GM23338 (cell line): ENCODE results near the gene JUNB. TPM values are rescaled to one million over a fixed set of nuclear protein-coding genes. Genes with fewer than 3 reads are reported as not detected.

ENCODE experiments used
- ATAC-seq: fragments of 200-7000 bp; cut with Tn5 transposase; 3 replicates; pipeline ENCODE4 v1.9.1; 2020
- DNase-seq: peaks from one replicate; pipeline ENCODE4 v3.0.0-alpha.2; 2015; ENCODE audit warnings: low spot score
- H2AFZ ChIP-seq: fragments of 200-600 bp; sonication (generic); 2 replicates; pipeline ENCODE4 v1.8.0; 2016; ENCODE audit warnings: antibody characterized with exemption, mild to moderate bottlenecking, moderate library complexity
- H3F3A ChIP-seq: fragments of 200-600 bp; sonication (generic); replicated peaks from 2 replicates; pipeline ENCODE4 v1.8.0; 2017; ENCODE audit warnings: antibody characterized with exemption, mixed run types, low read depth
- H3K27ac ChIP-seq: fragments of 200-600 bp; sonication (generic); 2 replicates; pipeline ENCODE4 v1.6.1; 2016; ENCODE audit warnings: low read depth
- H3K27me3 ChIP-seq: fragments of 200-600 bp; sonication (generic); 2 replicates; pipeline ENCODE4 v1.8.0; 2016; ENCODE audit warnings: mild to moderate bottlenecking, mixed run types, moderate library complexity; ENCODE audit not compliant: insufficient read depth
- H3K36me3 ChIP-seq: fragments of 200-600 bp; sonication (generic); 2 replicates; pipeline ENCODE4 v1.8.0; 2016; ENCODE audit warnings: mild to moderate bottlenecking; ENCODE audit not compliant: insufficient read depth
- H3K4me1 ChIP-seq: fragments of 200-600 bp; sonication (generic); 2 replicates; pipeline ENCODE4 v1.8.0; 2016; ENCODE audit warnings: mild to moderate bottlenecking, moderate library complexity; ENCODE audit not compliant: insufficient read depth
- H3K4me2 ChIP-seq: fragments of 200-600 bp; sonication (generic); 2 replicates; pipeline ENCODE4 v1.7.1; 2017; ENCODE audit warnings: mixed run types
- H3K4me3 ChIP-seq: fragments of 200-600 bp; sonication (generic); 2 replicates; pipeline ENCODE4 v1.6.1; 2016; ENCODE audit warnings: mixed run types
- H3K79me2 ChIP-seq: fragments of 200-600 bp; sonication (generic); replicated peaks from 2 replicates; pipeline ENCODE4 v1.8.0; 2017; ENCODE audit warnings: mild to moderate bottlenecking; ENCODE audit not compliant: insufficient read depth
- H3K9me2 ChIP-seq: fragments of 200-600 bp; sonication (generic); 2 replicates; pipeline ENCODE4 v1.8.0; 2017; ENCODE audit not compliant: insufficient read depth
- H4K20me1 ChIP-seq: fragments of 200-600 bp; sonication (generic); replicated peaks from 2 replicates; pipeline ENCODE4 v1.8.0; 2017; ENCODE audit warnings: mild to moderate bottlenecking; ENCODE audit not compliant: insufficient read depth
- H3K27ac Mint-ChIP-seq: 2 replicates; pipeline ENCODE4 v1.8.0; 2020; ENCODE audit warnings: inconsistent platforms, mild to moderate bottlenecking, moderate library complexity, mixed read lengths
- H3K27me3 Mint-ChIP-seq: 3 replicates; pipeline ENCODE4 v1.8.0; 2022; ENCODE audit warnings: low read depth, mild to moderate bottlenecking, moderate library complexity, mixed read lengths, inconsistent platforms; ENCODE audit not compliant: insufficient read depth, poor library complexity
- H3K36me3 Mint-ChIP-seq: 3 replicates; pipeline ENCODE4 v1.8.0; 2021; ENCODE audit warnings: low read depth, mild to moderate bottlenecking, inconsistent platforms, moderate library complexity, mixed read lengths
- H3K4me1 Mint-ChIP-seq: 3 replicates; pipeline ENCODE4 v1.8.0; 2020; ENCODE audit warnings: mild to moderate bottlenecking, inconsistent platforms, mixed read lengths
- H3K4me3 Mint-ChIP-seq: 3 replicates; pipeline ENCODE4 v1.8.0; 2021; ENCODE audit warnings: moderate library complexity, mild to moderate bottlenecking, inconsistent platforms, mixed read lengths
- H3K9me3 Mint-ChIP-seq: 3 replicates; pipeline ENCODE4 v1.8.0; 2020; ENCODE audit warnings: moderate library complexity, mild to moderate bottlenecking, inconsistent platforms, mixed read lengths
- CREB1 ChIP-seq: fragments of 250-450 bp; sonication (Bioruptor Pico); IDR thresholded peaks from 2 replicates; pipeline ENCODE4 v1.5.0; 2020; ENCODE audit warnings: low read depth, mild to moderate bottlenecking, moderate library complexity
- CTCF ChIP-seq, 2 experiments: fragments of 200-600 bp in 1 of 2; sonication (generic) in 1 of 2; conservative IDR thresholded peaks; 2 replicates each; pipeline versions ENCODE4 v1.5.1 to v1.6.1; 2016 to 2017; ENCODE audit warnings: antibody characterized with exemption in 2 of 2, low read depth in 2 of 2, mild to moderate bottlenecking in 2 of 2, moderate library complexity in 1 of 2
- ETS1 ChIP-seq: IDR thresholded peaks from 2 replicates; pipeline ENCODE4 v1.6.1; 2016; ENCODE audit warnings: antibody characterized with exemption
- EZH2 ChIP-seq: fragments of 200-600 bp; sonication (generic); IDR thresholded peaks from one replicate; pipeline ENCODE4 v1.8.0; 2017; ENCODE audit warnings: antibody characterized with exemption, mild to moderate bottlenecking, low read depth; ENCODE audit not compliant: unreplicated experiment
- JUNB ChIP-seq: IDR thresholded peaks from one replicate; pipeline ENCODE4 v1.6.1; 2016; ENCODE audit warnings: antibody characterized with exemption; ENCODE audit not compliant: unreplicated experiment
- NANOG ChIP-seq: IDR thresholded peaks from 2 replicates; pipeline ENCODE4 v1.6.1; 2016; ENCODE audit warnings: antibody characterized with exemption, borderline replicate concordance
- POLR2AphosphoS5 ChIP-seq: IDR thresholded peaks from 2 replicates; pipeline ENCODE4 v1.6.1; 2016; ENCODE audit warnings: antibody characterized with exemption, low read depth
- STAT1 ChIP-seq: IDR thresholded peaks from one replicate; pipeline ENCODE4 v1.6.1; 2016; ENCODE audit warnings: antibody characterized with exemption; ENCODE audit not compliant: unreplicated experiment
- polyA plus RNA-seq: library from polyadenylated mRNA; unstranded; fragments of >200 nt; fragmentation: Nextera tagmentation; extraction: Ambion mirVana; gene quantifications from 2 replicates; pipeline ENCODE4 v1.2.1, GENCODE V29; 2016
- total RNA-seq: library from RNA; depleted of rRNA; stranded (reverse); fragments of >200 nt; shearing (Covaris generic); gene quantifications from 2 replicates; pipeline ENCODE4 v1.2.3, GENCODE V29; 2014
- TF ChIP-seq, protein P1 (sequence below): IDR thresholded peaks from one replicate; pipeline ENCODE4 v1.6.1; 2018; ENCODE audit warnings: antibody characterized with exemption; ENCODE audit not compliant: unreplicated experiment
- TF ChIP-seq, protein P2 (sequence below): fragments of 250-450 bp; sonication (Bioruptor Pico); IDR thresholded peaks from 2 replicates; pipeline ENCODE4 v1.5.0; 2020; ENCODE audit warnings: mild to moderate bottlenecking, moderate library complexity

The JUNB gene
- total and polyA plus RNA-seq, 2 experiments from 2014 or later = 7.7 to 20.2 TPM

DNA sequence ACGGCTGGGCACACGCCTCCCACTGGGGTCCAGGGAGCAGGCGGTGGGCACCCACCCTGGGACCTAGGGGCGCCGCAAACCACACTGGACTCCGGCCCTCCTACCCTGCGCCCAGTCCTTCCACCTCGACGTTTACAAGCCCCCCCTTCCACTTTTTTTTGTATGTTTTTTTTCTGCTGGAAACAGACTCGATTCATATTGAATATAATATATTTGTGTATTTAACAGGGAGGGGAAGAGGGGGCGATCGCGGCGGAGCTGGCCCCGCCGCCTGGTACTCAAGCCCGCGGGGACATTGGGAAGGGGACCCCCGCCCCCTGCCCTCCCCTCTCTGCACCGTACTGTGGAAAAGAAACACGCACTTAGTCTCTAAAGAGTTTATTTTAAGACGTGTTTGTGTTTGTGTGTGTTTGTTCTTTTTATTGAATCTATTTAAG lies 1.6 kb downstream of the JUNB start (continued):
- TF ChIP-seq, protein P1, sequence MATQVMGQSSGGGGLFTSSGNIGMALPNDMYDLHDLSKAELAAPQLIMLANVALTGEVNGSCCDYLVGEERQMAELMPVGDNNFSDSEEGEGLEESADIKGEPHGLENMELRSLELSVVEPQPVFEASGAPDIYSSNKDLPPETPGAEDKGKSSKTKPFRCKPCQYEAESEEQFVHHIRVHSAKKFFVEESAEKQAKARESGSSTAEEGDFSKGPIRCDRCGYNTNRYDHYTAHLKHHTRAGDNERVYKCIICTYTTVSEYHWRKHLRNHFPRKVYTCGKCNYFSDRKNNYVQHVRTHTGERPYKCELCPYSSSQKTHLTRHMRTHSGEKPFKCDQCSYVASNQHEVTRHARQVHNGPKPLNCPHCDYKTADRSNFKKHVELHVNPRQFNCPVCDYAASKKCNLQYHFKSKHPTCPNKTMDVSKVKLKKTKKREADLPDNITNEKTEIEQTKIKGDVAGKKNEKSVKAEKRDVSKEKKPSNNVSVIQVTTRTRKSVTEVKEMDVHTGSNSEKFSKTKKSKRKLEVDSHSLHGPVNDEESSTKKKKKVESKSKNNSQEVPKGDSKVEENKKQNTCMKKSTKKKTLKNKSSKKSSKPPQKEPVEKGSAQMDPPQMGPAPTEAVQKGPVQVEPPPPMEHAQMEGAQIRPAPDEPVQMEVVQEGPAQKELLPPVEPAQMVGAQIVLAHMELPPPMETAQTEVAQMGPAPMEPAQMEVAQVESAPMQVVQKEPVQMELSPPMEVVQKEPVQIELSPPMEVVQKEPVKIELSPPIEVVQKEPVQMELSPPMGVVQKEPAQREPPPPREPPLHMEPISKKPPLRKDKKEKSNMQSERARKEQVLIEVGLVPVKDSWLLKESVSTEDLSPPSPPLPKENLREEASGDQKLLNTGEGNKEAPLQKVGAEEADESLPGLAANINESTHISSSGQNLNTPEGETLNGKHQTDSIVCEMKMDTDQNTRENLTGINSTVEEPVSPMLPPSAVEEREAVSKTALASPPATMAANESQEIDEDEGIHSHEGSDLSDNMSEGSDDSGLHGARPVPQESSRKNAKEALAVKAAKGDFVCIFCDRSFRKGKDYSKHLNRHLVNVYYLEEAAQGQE = no peak
- no peak for TF ChIP-seq CTCF (conservative IDR thresholded peaks at IDR 0.05; ENCODE audit: low read depth in 2 of 2)
- TF ChIP-seq JUNB = no peak
- TF ChIP-seq ETS1 = no peak
- no peak for TF ChIP-seq POLR2AphosphoS5
- no peak for TF ChIP-seq EZH2
- TF ChIP-seq STAT1 = no peak

DNA sequence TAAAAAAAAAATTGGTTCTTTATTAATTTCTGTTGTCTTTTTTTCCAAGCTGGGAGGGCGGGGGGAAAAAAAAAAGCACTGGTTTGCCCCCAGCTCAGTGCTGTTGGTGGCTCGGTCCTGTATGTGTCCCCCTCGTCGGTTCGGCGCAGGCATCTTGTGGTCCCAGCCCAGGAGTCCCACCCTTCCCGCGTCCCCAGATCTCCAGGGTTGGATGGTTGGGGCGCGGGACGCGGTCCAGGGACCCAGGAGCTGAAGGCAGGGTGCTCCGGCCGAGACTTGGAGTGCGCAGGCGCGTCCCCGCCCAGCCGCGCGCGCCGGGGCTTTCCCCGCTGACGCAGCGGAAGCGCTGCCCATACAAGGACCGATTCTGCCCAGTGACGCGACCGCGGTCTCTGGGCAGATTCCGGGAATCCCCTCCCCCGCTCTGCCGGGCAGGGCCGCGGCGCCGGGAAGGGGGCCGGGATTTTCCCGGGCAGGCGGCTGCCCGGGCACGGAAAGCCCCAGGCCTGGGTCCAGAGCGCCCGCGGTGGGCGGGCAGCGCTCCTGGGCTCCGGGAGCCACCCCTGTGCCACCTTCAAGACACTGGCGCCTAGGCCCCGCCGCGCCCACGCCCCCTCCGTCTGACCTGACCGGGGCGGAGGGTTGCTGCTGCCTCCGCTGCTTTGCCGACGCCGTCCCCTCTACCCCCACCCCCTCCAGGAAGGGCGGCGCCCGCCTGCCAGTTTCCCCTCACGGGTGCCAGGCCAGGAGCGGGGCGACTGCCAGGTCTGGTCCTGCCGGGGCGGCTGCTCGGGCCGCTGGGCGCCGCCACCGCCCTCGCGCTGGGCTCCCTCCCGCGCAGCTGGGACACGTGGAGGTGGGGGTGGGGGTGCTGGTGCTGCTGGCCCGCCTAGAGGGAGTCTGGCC lies 2.3 kb downstream of the JUNB start:
- DNase-seq (peak; percentile 94), ATAC-seq (peak; percentile 15)
- Histone ChIP-seq H3K4me3 (peak overlapping the region; percentile 83), H3K27me3 (peaks cover 27% of the 10 kb centered on the region), H3K9me2 (no peaks in the 10 kb centered on the region), H3K36me3 (no peaks in the 10 kb centered on the region), H3K27ac (peak overlapping the region; percentile 90), H4K20me1 (no peaks in the 10 kb centered on the region), H3K4me1 (peaks cover 33% of the 10 kb centered on the region), H3F3A (peaks cover 32% of the 10 kb centered on the region), H3K4me2 (peak overlapping the region; percentile 96), H3K79me2 (no peaks in the 10 kb centered on the region), H2AFZ (peak overlapping the region; percentile 43; the same call in 1 of the 2 replicates)
- Mint-ChIP-seq H3K27me3 (peaks cover 44% of the 10 kb centered on the region), H3K9me3 (peaks cover 3% of the 10 kb centered on the region; the same call in 2 of the 3 replicates), H3K27ac (peak overlapping the region; percentile 87; the same call in 1 of the 2 replicates), H3K36me3 (peaks cover 24% of the 10 kb centered on the region), H3K4me1 (peaks cover 32% of the 10 kb centered on the region), H3K4me3 (peak overlapping the region; percentile 85)
- TF ChIP-seq CREB1 (CRISPR knock-in tag) = peak; percentile 91
- peak; percentile 52 for TF ChIP-seq POLR2AphosphoS5
- TF ChIP-seq, protein P2, sequence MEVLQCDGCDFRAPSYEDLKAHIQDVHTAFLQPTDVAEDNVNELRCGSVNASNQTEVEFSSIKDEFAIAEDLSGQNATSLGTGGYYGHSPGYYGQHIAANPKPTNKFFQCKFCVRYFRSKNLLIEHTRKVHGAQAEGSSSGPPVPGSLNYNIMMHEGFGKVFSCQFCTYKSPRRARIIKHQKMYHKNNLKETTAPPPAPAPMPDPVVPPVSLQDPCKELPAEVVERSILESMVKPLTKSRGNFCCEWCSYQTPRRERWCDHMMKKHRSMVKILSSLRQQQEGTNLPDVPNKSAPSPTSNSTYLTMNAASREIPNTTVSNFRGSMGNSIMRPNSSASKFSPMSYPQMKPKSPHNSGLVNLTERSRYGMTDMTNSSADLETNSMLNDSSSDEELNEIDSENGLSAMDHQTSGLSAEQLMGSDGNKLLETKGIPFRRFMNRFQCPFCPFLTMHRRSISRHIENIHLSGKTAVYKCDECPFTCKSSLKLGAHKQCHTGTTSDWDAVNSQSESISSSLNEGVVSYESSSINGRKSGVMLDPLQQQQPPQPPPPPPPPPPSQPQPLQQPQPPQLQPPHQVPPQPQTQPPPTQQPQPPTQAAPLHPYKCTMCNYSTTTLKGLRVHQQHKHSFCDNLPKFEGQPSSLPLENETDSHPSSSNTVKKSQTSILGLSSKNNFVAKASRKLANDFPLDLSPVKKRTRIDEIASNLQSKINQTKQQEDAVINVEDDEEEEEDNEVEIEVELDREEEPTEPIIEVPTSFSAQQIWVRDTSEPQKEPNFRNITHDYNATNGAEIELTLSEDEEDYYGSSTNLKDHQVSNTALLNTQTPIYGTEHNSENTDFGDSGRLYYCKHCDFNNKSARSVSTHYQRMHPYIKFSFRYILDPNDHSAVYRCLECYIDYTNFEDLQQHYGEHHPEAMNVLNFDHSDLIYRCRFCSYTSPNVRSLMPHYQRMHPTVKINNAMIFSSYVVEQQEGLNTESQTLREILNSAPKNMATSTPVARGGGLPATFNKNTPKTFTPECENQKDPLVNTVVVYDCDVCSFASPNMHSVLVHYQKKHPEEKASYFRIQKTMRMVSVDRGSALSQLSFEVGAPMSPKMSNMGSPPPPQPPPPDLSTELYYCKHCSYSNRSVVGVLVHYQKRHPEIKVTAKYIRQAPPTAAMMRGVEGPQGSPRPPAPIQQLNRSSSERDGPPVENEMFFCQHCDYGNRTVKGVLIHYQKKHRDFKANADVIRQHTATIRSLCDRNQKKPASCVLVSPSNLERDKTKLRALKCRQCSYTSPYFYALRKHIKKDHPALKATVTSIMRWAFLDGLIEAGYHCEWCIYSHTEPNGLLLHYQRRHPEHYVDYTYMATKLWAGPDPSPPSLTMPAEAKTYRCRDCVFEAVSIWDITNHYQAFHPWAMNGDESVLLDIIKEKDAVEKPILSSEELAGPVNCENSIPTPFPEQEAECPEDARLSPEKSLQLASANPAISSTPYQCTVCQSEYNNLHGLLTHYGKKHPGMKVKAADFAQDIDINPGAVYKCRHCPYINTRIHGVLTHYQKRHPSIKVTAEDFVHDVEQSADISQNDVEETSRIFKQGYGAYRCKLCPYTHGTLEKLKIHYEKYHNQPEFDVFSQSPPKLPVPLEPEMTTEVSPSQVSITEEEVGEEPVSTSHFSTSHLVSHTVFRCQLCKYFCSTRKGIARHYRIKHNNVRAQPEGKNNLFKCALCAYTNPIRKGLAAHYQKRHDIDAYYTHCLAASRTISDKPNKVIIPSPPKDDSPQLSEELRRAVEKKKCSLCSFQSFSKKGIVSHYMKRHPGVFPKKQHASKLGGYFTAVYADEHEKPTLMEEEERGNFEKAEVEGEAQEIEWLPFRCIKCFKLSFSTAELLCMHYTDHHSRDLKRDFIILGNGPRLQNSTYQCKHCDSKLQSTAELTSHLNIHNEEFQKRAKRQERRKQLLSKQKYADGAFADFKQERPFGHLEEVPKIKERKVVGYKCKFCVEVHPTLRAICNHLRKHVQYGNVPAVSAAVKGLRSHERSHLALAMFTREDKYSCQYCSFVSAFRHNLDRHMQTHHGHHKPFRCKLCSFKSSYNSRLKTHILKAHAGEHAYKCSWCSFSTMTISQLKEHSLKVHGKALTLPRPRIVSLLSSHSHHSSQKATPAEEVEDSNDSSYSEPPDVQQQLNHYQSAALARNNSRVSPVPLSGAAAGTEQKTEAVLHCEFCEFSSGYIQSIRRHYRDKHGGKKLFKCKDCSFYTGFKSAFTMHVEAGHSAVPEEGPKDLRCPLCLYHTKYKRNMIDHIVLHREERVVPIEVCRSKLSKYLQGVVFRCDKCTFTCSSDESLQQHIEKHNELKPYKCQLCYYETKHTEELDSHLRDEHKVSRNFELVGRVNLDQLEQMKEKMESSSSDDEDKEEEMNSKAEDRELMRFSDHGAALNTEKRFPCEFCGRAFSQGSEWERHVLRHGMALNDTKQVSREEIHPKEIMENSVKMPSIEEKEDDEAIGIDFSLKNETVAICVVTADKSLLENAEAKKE = no peak
- TF ChIP-seq NANOG = no peak
- no peak for TF ChIP-seq EZH2
